ENCODE results near the gene RESP18.

Gene RESP18

DNA sequence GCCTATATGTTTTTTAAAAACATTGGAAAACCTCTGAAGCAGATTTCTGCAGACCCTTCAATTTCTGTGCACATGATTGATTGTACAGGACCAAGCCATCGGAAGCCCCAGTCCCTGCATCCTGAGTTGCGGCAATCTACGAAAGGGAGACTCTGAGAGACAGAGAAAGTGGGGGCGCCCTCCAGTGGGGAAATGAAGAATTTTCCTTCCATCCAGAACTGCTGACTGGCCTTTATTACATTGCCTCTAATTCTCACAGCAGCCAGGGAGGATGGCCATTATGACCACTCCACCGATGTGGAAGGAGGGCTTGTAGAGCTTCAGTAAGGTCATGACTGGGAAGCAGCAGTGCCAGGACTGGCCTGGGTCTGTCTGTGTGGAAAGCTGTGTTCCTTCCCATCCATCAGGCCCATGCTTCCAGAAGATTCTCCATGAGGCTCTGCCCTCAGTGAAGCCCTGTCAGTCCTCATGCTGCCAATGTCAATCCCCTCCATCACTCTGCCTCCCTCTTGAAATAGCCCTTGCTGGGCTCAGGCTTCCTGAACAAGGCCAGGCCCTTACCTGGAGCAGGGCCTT lies 20.0 kb upstream of the RESP18 start:
- Histone ChIP-seq H3K4me1 (ENCODE audit: control insufficient read depth, insufficient read depth, low read depth, low read length) (no peaks in the 10 kb centered on the region), H3K79me1 (replicated peaks; ENCODE audit: low read length, poor library complexity, severe bottlenecking) (no peaks in the 10 kb centered on the region)

DNA sequence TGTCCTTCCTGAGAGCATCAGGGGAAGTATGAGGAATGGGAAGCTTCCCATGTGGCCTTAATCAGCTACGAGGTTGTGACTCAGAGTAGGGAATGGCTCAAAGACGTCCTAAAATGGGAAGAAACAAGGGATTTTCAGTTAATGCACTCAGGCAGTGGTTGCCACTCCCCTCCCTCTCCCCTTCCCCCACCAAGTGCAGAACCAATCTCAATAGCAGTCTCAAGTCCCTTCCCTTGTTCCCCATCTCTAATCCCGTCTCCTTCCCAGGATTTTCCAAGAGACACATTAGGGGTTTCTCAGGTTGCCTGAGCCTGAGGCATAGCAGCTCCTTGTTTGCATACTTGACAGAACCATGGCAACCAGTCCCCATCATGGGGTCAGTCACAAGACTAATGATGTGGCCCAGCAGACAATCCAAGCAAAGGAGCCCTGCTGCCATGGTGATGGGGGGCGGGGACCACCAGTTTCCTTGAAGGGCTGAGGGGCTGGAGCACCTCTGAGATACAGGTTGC lies 18.2 kb upstream of the RESP18 start:
- peaks cover 18 to 68% of the 10 kb centered on the region in 2 experiments for H3K27me3 ChIP-seq (ENCODE audit: control insufficient read depth in 1 of 2, insufficient read depth in 1 of 2, low read length in 2 of 2)
- peak overlapping the region; percentile 78 for H3K9ac ChIP-seq (ENCODE audit: low read length)
- no peak overlapping the region for H4K8ac ChIP-seq (ENCODE audit: low read length)
- no peaks in the 10 kb centered on the region for H3K79me1 ChIP-seq (replicated peaks; ENCODE audit: low read length, poor library complexity, severe bottlenecking)
- WGBS: 48% methylated on average over 4 of the region's 4 CpGs
- H2BK5ac ChIP-seq (ENCODE audit: low read depth, low read length, poor library complexity, severe bottlenecking): no peak overlapping the region
- no peaks in the 10 kb centered on the region for H3K9me3 ChIP-seq (ENCODE audit: control insufficient read depth, low read length)
- H3K36me3 ChIP-seq (ENCODE audit: control insufficient read depth in 1 of 2, insufficient read depth in 2 of 2, low read depth in 1 of 2, low read length in 2 of 2): no peaks in the 10 kb centered on the region
- H3K4ac ChIP-seq (ENCODE audit: low read depth in 1 of 2, low read length in 2 of 2): no peak overlapping the region
- no peak overlapping the region for H2AK5ac ChIP-seq (ENCODE audit: low read length, severe bottlenecking)
- no peak overlapping the region for H3K4me2 ChIP-seq (ENCODE audit: low read length, poor library complexity, severe bottlenecking)
- no peak overlapping the region for H2BK120ac ChIP-seq (ENCODE audit: low read depth, low read length)
- H3K27ac ChIP-seq (ENCODE audit: low read length, poor library complexity, severe bottlenecking): no peak overlapping the region
- no peak overlapping the region for H2AFZ ChIP-seq (ENCODE audit: low read depth, low read length)
- no peak overlapping the region for H4K91ac ChIP-seq (ENCODE audit: low read length)
- no peak overlapping the region for H3K4me3 ChIP-seq (ENCODE audit: insufficient read depth in 1 of 2, low read depth in 1 of 2, low read length in 2 of 2)
- H3K14ac ChIP-seq (ENCODE audit: low read length in 2 of 2): no peak overlapping the region
- H3K23ac ChIP-seq (ENCODE audit: low read length in 2 of 2): no peak overlapping the region
- peak; percentile 65 for DNase-seq
- no peaks in the 10 kb centered on the region for H3K4me1 ChIP-seq (ENCODE audit: control insufficient read depth, insufficient read depth, low read depth, low read length)
- H3K18ac ChIP-seq (ENCODE audit: low read depth in 1 of 2, low read length in 2 of 2): no peak overlapping the region
- no peak overlapping the region for H2BK12ac ChIP-seq (ENCODE audit: low read length in 2 of 2)
- no peak overlapping the region for H2BK15ac ChIP-seq (ENCODE audit: low read depth, poor library complexity, severe bottlenecking)

More for the DNA sequence above, 20.0 kb upstream of the RESP18 start:
- no peak overlapping the region for H2BK120ac ChIP-seq (ENCODE audit: low read depth, low read length)
- no peak overlapping the region for H3K14ac ChIP-seq (ENCODE audit: low read length in 2 of 2)
- no peak overlapping the region for H2BK15ac ChIP-seq (ENCODE audit: low read depth, poor library complexity, severe bottlenecking)
- H3K18ac ChIP-seq (ENCODE audit: low read depth in 1 of 2, low read length in 2 of 2): no peak overlapping the region
- H4K91ac ChIP-seq (ENCODE audit: low read length): no peak overlapping the region
- H3K36me3 ChIP-seq (ENCODE audit: control insufficient read depth in 1 of 2, insufficient read depth in 2 of 2, low read depth in 1 of 2, low read length in 2 of 2): no peaks in the 10 kb centered on the region
- H3K4me3 ChIP-seq (ENCODE audit: insufficient read depth in 1 of 2, low read depth in 1 of 2, low read length in 2 of 2): no peak overlapping the region
- no peak overlapping the region for H2BK12ac ChIP-seq (ENCODE audit: low read length in 2 of 2)
- H3K27ac ChIP-seq (ENCODE audit: low read length, poor library complexity, severe bottlenecking): no peak overlapping the region
- 38% methylated on average over 5 of the region's 5 CpGs for WGBS
- no peak overlapping the region for H2AK5ac ChIP-seq (ENCODE audit: low read length, severe bottlenecking)
- no peak overlapping the region for H3K4me2 ChIP-seq (ENCODE audit: low read length, poor library complexity, severe bottlenecking)
- no peak overlapping the region for H2BK5ac ChIP-seq (ENCODE audit: low read depth, low read length, poor library complexity, severe bottlenecking)
- no peaks in the 10 kb centered on the region for H3K9me3 ChIP-seq (ENCODE audit: control insufficient read depth, low read length)
- peak; percentile 70 for DNase-seq
- no peak overlapping the region for H2AFZ ChIP-seq (ENCODE audit: low read depth, low read length)
- H3K9ac ChIP-seq (ENCODE audit: low read length): no peak overlapping the region
- H3K23ac ChIP-seq (ENCODE audit: low read length in 2 of 2): no peak overlapping the region
- no peak overlapping the region for H4K8ac ChIP-seq (ENCODE audit: low read length)
- H3K4ac ChIP-seq (ENCODE audit: low read depth in 1 of 2, low read length in 2 of 2): no peak overlapping the region
- peaks cover 29 to 76% of the 10 kb centered on the region in 2 experiments for H3K27me3 ChIP-seq (ENCODE audit: control insufficient read depth in 1 of 2, insufficient read depth in 1 of 2, low read length in 2 of 2)

DNA sequence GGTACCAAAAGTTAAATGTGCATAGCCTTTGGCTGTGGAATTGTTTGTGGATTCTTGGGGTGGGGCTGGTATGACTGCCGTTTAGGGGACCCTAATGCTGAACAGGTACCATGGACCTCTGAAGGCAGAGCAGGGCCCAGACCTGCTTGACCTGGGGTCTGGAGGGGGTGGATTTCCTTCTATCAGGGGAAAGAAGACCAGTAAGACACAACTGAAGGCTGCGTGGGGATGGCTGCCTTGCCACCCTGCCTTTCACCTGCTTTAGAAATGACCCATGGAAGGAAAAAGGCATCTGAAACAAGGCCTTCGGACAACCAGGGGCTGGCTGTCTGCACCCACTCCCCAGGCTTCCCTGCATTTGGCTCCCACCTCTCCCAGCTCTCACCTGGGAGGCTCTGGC lies 17.7 kb upstream of the RESP18 start:
- H4K8ac ChIP-seq (ENCODE audit: low read length): no peak overlapping the region
- H3K27me3 ChIP-seq (ENCODE audit: control insufficient read depth in 1 of 2, insufficient read depth in 1 of 2, low read length in 2 of 2): peaks cover 16 to 63% of the 10 kb centered on the region in 2 experiments
- WGBS: 68% methylated on average over 3 of the region's 3 CpGs
- no peak overlapping the region for H2BK5ac ChIP-seq (ENCODE audit: low read depth, low read length, poor library complexity, severe bottlenecking)
- H3K79me1 ChIP-seq (replicated peaks; ENCODE audit: low read length, poor library complexity, severe bottlenecking): no peaks in the 10 kb centered on the region
- H4K91ac ChIP-seq (ENCODE audit: low read length): no peak overlapping the region
- no peak overlapping the region for H2BK120ac ChIP-seq (ENCODE audit: low read depth, low read length)
- peak overlapping the region in 1 of 2 experiments; percentile 35 for H2BK12ac ChIP-seq (ENCODE audit: low read length in 2 of 2)
- DNase-seq: no peak
- H2AFZ ChIP-seq (ENCODE audit: low read depth, low read length): no peak overlapping the region
- H3K23ac ChIP-seq (ENCODE audit: low read length in 2 of 2): no peak overlapping the region
- H3K4me1 ChIP-seq (ENCODE audit: control insufficient read depth, insufficient read depth, low read depth, low read length): no peaks in the 10 kb centered on the region
- H3K18ac ChIP-seq (ENCODE audit: low read depth in 1 of 2, low read length in 2 of 2): no peak overlapping the region
- no peaks in the 10 kb centered on the region for H3K36me3 ChIP-seq (ENCODE audit: control insufficient read depth in 1 of 2, insufficient read depth in 2 of 2, low read depth in 1 of 2, low read length in 2 of 2)
- peak overlapping the region; percentile 78 for H3K9ac ChIP-seq (ENCODE audit: low read length)
- H3K4me2 ChIP-seq (ENCODE audit: low read length, poor library complexity, severe bottlenecking): no peak overlapping the region
- H3K4me3 ChIP-seq (ENCODE audit: insufficient read depth in 1 of 2, low read depth in 1 of 2, low read length in 2 of 2): no peak overlapping the region
- no peaks in the 10 kb centered on the region for H3K9me3 ChIP-seq (ENCODE audit: control insufficient read depth, low read length)
- no peak overlapping the region for H2AK5ac ChIP-seq (ENCODE audit: low read length, severe bottlenecking)
- H2BK15ac ChIP-seq (ENCODE audit: low read depth, poor library complexity, severe bottlenecking): no peak overlapping the region
- no peak overlapping the region for H3K27ac ChIP-seq (ENCODE audit: low read length, poor library complexity, severe bottlenecking)
- no peak overlapping the region for H3K14ac ChIP-seq (ENCODE audit: low read length in 2 of 2)
- no peak overlapping the region for H3K4ac ChIP-seq (ENCODE audit: low read depth in 1 of 2, low read length in 2 of 2)

DNA sequence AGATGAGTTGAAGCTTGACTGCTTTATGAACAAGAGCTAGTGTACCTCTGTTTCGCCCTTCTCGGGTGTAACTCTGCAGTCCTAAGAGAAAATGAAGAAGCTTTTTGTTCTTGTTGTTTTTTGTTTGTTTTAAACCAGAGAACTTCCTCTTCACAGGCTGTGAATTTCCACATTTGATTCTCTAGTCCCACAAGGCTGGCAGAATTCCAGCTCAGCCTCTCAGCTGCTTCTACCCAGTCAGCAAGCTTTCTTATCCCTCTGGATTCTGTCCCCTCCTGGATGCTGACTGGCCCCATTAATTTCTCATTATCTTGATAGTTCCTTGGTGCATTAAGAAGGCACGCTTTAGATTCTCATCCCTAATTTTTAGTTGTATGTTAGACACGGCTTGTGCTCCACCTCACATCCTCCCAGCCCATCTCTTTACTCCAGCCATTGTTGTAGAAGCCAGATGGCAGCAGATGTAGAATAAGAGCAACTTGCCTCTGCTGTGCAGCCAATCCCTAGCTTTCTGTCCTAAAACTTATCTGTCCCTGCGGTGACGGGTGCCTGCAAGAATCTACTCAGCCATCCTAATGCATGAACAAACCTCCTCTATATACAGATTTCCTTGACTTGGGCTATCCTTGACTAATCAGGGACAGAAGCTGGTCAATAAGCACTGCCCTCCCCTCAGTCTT lies 12.3 kb upstream of the RESP18 start:
- Histone ChIP-seq H3K4me1 (ENCODE audit: control insufficient read depth, insufficient read depth, low read depth, low read length) (no peaks in the 10 kb centered on the region), H3K4me2 (ENCODE audit: low read length, poor library complexity, severe bottlenecking) (no peak overlapping the region), H3K4me3 (ENCODE audit: insufficient read depth in 1 of 2, low read depth in 1 of 2, low read length in 2 of 2) (no peak overlapping the region), H3K9ac (ENCODE audit: low read length) (no peak overlapping the region), H3K27me3 (ENCODE audit: control insufficient read depth in 1 of 2, insufficient read depth in 1 of 2, low read length in 2 of 2) (peaks cover 14 to 17% of the 10 kb centered on the region in 2 experiments), H2BK15ac (ENCODE audit: low read depth, poor library complexity, severe bottlenecking) (no peak overlapping the region), H3K79me1 (replicated peaks; ENCODE audit: low read length, poor library complexity, severe bottlenecking) (no peaks in the 10 kb centered on the region), H3K9me3 (ENCODE audit: control insufficient read depth, low read length) (no peaks in the 10 kb centered on the region), H4K91ac (ENCODE audit: low read length) (no peak overlapping the region), H2BK120ac (ENCODE audit: low read depth, low read length) (no peak overlapping the region), H2AK5ac (ENCODE audit: low read length, severe bottlenecking) (no peak overlapping the region), H3K23ac (ENCODE audit: low read length in 2 of 2) (no peak overlapping the region), H2AFZ (ENCODE audit: low read depth, low read length) (no peak overlapping the region), H3K14ac (ENCODE audit: low read length in 2 of 2) (no peak overlapping the region), H4K8ac (ENCODE audit: low read length) (no peak overlapping the region), H3K4ac (ENCODE audit: low read depth in 1 of 2, low read length in 2 of 2) (no peak overlapping the region), H3K18ac (ENCODE audit: low read depth in 1 of 2, low read length in 2 of 2) (no peak overlapping the region), H3K27ac (ENCODE audit: low read length, poor library complexity, severe bottlenecking) (no peak overlapping the region), H3K36me3 (ENCODE audit: control insufficient read depth in 1 of 2, insufficient read depth in 2 of 2, low read depth in 1 of 2, low read length in 2 of 2) (no peaks in the 10 kb centered on the region), H2BK12ac (ENCODE audit: low read length in 2 of 2) (no peak overlapping the region), H2BK5ac (ENCODE audit: low read depth, low read length, poor library complexity, severe bottlenecking) (no peak overlapping the region)
- peak; percentile 48 for DNase-seq
- WGBS: 83% methylated on average over 4 of the region's 6 CpGs

Measured in mesenchymal stem cell (in vitro differentiated cells and primary cell).